ENCODE measurements around the gene STRBP.

DNA sequence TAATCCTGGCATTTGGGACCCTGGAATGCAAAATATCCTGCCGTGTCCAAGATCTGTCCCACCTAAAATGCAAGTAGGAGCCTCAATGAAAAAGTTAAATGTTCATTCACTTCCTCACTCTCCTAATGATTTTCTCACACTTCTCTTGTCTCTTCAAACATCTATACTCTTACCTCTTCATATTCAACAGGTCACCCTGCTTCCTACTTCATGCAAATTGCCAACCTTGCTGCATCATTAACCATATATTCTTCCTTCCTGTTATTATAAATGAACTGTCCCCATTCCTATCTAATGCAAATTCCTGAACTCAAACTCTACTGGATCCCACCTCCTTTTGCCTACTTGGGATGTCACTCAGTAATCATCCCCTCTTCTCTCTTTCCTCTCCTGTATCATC is 74.4 kb downstream of the STRBP start:
- TF ChIP-seq, protein P1, sequence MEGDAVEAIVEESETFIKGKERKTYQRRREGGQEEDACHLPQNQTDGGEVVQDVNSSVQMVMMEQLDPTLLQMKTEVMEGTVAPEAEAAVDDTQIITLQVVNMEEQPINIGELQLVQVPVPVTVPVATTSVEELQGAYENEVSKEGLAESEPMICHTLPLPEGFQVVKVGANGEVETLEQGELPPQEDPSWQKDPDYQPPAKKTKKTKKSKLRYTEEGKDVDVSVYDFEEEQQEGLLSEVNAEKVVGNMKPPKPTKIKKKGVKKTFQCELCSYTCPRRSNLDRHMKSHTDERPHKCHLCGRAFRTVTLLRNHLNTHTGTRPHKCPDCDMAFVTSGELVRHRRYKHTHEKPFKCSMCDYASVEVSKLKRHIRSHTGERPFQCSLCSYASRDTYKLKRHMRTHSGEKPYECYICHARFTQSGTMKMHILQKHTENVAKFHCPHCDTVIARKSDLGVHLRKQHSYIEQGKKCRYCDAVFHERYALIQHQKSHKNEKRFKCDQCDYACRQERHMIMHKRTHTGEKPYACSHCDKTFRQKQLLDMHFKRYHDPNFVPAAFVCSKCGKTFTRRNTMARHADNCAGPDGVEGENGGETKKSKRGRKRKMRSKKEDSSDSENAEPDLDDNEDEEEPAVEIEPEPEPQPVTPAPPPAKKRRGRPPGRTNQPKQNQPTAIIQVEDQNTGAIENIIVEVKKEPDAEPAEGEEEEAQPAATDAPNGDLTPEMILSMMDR (IDR thresholded peaks at IDR 0.05), result no peak
- TF ChIP-seq POLR2A (IDR thresholded peaks at IDR 0.05) (no peak), EP300 (IDR thresholded peaks at IDR 0.05) (no peak)
